ENCODE measurements around the gene NCF4. TPM values are rescaled to one million over a fixed set of nuclear protein-coding genes. Genes with fewer than 3 reads are reported as not detected.

Gene NCF4
- polyA plus RNA-seq, 10 donors: 2.9 to 6.8 (median 3.9) TPM

- DNase-seq: peak in 1 of 3 donors; percentile 29
Measured at GRCh38 chr22:36921309-36922104, 60.7 kb downstream of the NCF4 start.

- DNase-seq: peak in 1 of 3 donors; percentile 29
Measured at GRCh38 chr22:36922105-36922608, 61.4 kb downstream of the NCF4 start.

DNA sequence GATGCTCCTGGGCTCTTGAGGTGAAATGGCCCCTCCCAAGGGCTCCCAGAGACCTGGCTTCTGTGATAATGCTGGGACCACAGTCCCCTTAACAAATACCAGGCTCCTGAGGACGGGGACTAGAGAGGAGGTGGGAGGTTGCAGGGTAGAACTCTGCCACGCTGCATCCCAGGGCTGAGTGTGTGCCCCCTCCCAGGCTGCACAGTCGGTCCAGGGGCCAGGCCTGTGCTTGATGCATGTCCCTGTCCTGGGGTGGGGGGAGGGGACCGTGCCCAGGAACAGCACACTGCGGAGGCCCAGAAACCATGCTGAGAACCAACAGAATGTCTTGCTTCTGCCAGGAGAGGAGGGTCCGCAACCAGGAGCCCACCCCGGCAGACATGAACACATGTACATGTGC, 61.9 kb downstream of the NCF4 start:
- no peak for DNase-seq

DNA sequence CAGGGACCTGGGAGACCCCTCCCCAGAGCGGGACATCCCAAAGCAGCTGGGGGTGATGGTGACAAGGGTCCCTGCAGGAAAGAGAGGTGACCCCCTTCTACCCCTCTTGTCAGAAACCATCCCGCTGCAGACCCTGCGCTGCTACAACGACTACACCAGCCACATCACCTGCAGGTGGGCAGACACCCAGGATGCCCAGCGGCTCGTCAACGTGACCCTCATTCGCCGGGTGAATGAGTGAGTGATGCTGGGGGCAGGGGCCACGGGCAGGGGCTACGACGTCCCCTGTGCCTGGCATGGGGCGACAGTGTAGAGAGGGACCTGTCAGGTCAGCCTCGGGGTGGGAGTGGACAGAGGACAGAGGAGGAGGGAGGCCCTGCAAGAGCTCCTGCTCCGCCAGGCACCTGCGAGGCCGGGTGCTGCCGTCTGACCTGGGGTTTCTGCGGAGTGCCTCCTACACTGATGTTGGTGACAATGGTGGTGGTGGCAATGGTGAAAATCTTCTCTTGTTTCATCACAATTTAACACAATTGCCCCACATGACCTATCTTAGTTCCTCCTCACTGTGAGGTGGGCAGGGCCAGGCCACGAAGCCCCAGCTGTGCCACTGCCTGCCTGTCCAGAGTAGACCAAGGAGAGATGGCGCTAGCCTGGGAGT, 62.5 kb downstream of the NCF4 start:
- DNase-seq: no peak

- no peak for DNase-seq
Measured at GRCh38 chr22:36924151-36924698, 63.4 kb downstream of the NCF4 start.

DNA sequence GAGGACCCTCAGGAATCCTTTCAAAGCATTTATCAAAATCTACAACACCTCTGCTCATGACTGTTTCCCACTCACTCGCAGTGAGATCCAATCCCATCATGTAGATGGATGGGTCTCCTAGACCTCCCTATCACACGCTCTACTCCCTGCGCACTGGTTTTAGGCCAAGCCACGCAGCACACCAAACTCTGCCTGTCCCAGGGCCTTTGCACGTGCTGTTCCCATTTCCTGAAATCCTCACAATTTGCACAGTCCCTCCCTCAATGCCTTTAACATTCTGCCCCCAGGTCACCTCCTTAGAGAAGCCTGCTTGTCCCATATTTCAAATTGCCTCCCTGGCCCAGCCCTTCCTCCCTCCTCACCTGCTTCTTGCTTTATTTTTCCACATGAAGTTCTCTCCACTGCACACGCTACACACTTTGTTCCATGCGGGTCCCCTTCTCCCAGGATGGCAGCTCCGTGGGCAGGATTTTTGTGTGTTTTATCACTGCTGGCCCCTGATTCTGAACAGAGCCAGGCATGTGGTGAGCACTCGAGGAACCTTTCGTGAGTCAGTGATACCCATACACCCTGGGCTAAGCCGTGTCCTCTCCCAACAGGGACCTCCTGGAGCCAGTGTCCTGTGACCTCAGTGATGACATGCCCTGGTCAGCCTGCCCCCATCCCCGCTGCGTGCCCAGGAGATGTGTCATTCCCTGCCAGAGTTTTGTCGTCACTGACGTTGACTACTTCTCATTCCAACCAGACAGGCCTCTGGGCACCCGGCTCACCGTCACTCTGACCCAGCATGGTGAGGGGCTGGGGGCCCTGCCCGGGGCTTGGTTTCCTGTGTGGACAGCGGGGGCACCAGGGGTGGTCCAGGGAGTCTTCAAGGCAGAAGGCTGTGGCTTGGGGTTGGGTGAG, 64.8 kb downstream of the NCF4 start:
- DNase-seq: no peak

DNA sequence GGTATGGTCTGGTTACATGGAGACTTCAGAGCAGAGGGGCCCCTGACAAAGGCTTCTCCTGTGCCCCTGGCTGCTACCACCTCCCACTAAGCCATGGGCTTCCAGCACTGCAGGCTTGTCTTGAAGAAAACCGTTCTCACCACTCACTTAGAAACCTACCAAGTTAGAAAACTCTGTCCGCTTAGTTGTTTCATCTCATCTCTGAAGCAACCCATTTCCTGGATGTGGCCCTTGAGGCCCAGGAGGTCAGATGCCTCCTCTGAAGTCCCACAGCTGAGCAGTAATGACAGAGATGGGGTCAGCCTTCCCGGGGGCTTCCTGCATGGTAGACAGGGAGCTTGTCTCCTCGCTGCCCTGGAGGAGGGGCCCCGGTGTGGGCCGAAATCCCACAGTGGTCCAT, 65.5 kb downstream of the NCF4 start:
- no peak for DNase-seq

GRCh38 chr22:36926721-36927435, 66.1 kb downstream of the NCF4 start:
- DNase-seq: no peak

Other genes starting within 250 kb of the NCF4 start
- gene CACNG2, start 157.3 kb upstream of the NCF4 start, polyA plus RNA-seq (ENCODE audit: insufficient read length in 10 of 10): under 1 TPM in 1 of 10 donors, not detected in 9; 0.08 TPM
- 10 to 100 TPM; 19.2 to 31.2 (median 25.1) TPM for gene IFT27, start 84.9 kb upstream of the NCF4 start, polyA plus RNA-seq (ENCODE audit: insufficient read length in 10 of 10)
- gene PVALB, start 44.0 kb upstream of the NCF4 start, polyA plus RNA-seq (ENCODE audit: insufficient read length in 10 of 10): 10 to 100 TPM in 4 of 10 donors, 1 to 10 TPM in 6; 5.4 to 14.3 (median 9.1) TPM
- 1 to 10 TPM; 1.7 to 3.5 (median 2.4) TPM for gene CSF2RB, start 52.6 kb downstream of the NCF4 start, polyA plus RNA-seq (ENCODE audit: insufficient read length in 10 of 10)
- gene TST, start 158.4 kb downstream of the NCF4 start, polyA plus RNA-seq (ENCODE audit: insufficient read length in 10 of 10): 10 to 100 TPM; 11.3 to 18.4 (median 15.3) TPM
- gene MPST, start 158.7 kb downstream of the NCF4 start, polyA plus RNA-seq (ENCODE audit: insufficient read length in 10 of 10): 10 to 100 TPM; 30.9 to 53.0 (median 42.7) TPM
- 10 to 100 TPM; 11.2 to 23.3 (median 16.5) TPM for gene KCTD17, start 190.7 kb downstream of the NCF4 start, polyA plus RNA-seq (ENCODE audit: insufficient read length in 10 of 10)
- under 1 TPM in 7 of 10 donors, not detected in 3; 0.07 to 0.17 (median 0.12) TPM for gene TMPRSS6, start 248.7 kb downstream of the NCF4 start, polyA plus RNA-seq (ENCODE audit: insufficient read length in 10 of 10)

Data from muscle of back (tissue), 11 donors.